Left ventricle myocardium inferior (tissue), 1 donor: Measurements from ENCODE around the gene NRG2. TPM values are rescaled to one million over a fixed set of nuclear protein-coding genes. Genes with fewer than 3 reads are reported as not detected.

Experiments
- DNase-seq: peaks from one replicate; pipeline ENCODE4 v3.0.0-alpha.2; 2020
- H3K27ac ChIP-seq: fragments of 200-600 bp; replicated peaks from 2 replicates; pipeline ENCODE4 v1.8.0; 2021
- H3K27me3 ChIP-seq: fragments of 200-600 bp; 2 replicates; pipeline ENCODE4 v1.8.0; 2021; ENCODE audit warnings: low read depth
- H3K36me3 ChIP-seq: fragments of 200-600 bp; 2 replicates; pipeline ENCODE4 v1.8.0; 2021
- H3K4me1 ChIP-seq: fragments of 200-600 bp; 2 replicates; pipeline ENCODE4 v1.8.0; 2021
- H3K4me3 ChIP-seq: fragments of 200-600 bp; 2 replicates; pipeline ENCODE4 v1.8.0; 2021; ENCODE audit warnings: mild to moderate bottlenecking, moderate library complexity
- H3K9me3 ChIP-seq: fragments of 200-600 bp; replicated peaks from 2 replicates; pipeline ENCODE4 v1.8.0; 2021
- CTCF ChIP-seq: fragments of 200-600 bp; IDR thresholded peaks from 2 replicates; pipeline ENCODE4 v1.8.0; 2021; ENCODE audit warnings: antibody characterized with exemption, mild to moderate bottlenecking, borderline replicate concordance
- intact Hi-C: fragments of 100-400 bp; cut with micrococcal nuclease; formaldehyde crosslinking; loops from one replicate; pipeline ENCODE4 v1.11.0; 2022
- total RNA-seq: library from RNA; stranded (reverse); fragmentation: NEBNext Ultra II Directional; extraction: Animal tissue kit (Norgen Biotek cat#: 25700); gene quantifications from one replicate; pipeline ENCODE4 v1.2.1, GENCODE V29; 2021
- donor health status: DM: no; HTN: yes; CAD: no; lungs with severe emphysema.

Gene NRG2
- total RNA-seq, 1 donor from 2014 or later: 3.1 TPM

GRCh38 chr5:139838381-139839197, 204.5 kb downstream of the NRG2 start:
- TF ChIP-seq CTCF: no peak
- Histone ChIP-seq H3K27ac (no peak overlapping the region), H3K4me3 (no peak overlapping the region), H3K4me1 (no peaks in the 10 kb centered on the region), H3K36me3 (no peaks in the 10 kb centered on the region), H3K9me3 (no peaks in the 10 kb centered on the region), H3K27me3 (peaks cover 51% of the 10 kb centered on the region)
- intact Hi-C loops: no loop called here
- no peak for DNase-seq

GRCh38 chr5:139837711-139838380, 205.3 kb downstream of the NRG2 start:
- H3K4me1 ChIP-seq: no peaks in the 10 kb centered on the region
- intact Hi-C loops: no loop called here

GRCh38 chr5:139836469-139837208, 206.5 kb downstream of the NRG2 start:
- Histone ChIP-seq H3K4me1 (no peaks in the 10 kb centered on the region), H3K36me3 (no peaks in the 10 kb centered on the region), H3K27ac (no peak overlapping the region), H3K9me3 (no peaks in the 10 kb centered on the region), H3K27me3 (peaks cover 46% of the 10 kb centered on the region), H3K4me3 (no peak overlapping the region)
- intact Hi-C loops: no loop called here
- no peak for DNase-seq
- no peak for TF ChIP-seq CTCF

More at GRCh38 chr5:139837711-139838380, 205.3 kb downstream of the NRG2 start:
- Histone ChIP-seq H3K4me3 (no peak overlapping the region), H3K9me3 (no peaks in the 10 kb centered on the region), H3K27me3 (peaks cover 54% of the 10 kb centered on the region), H3K27ac (no peak overlapping the region), H3K36me3 (no peaks in the 10 kb centered on the region)
- DNase-seq: no peak
- TF ChIP-seq CTCF: no peak

GRCh38 chr5:139835656-139836055, 207.4 kb downstream of the NRG2 start:
- TF ChIP-seq CTCF: no peak
- Histone ChIP-seq H3K4me3 (no peak overlapping the region), H3K4me1 (no peaks in the 10 kb centered on the region), H3K27ac (no peak overlapping the region), H3K9me3 (no peaks in the 10 kb centered on the region), H3K27me3 (peaks cover 46% of the 10 kb centered on the region), H3K36me3 (no peaks in the 10 kb centered on the region)
- intact Hi-C loops: no loop called here
- DNase-seq: no peak

- TF ChIP-seq CTCF: no peak
- Histone ChIP-seq H3K9me3 (peaks cover 8% of the 10 kb centered on the region), H3K27me3 (peaks cover 46% of the 10 kb centered on the region), H3K4me3 (no peak overlapping the region), H3K36me3 (no peaks in the 10 kb centered on the region), H3K27ac (no peak overlapping the region), H3K4me1 (no peaks in the 10 kb centered on the region)
- DNase-seq: no peak
- intact Hi-C loops: no loop called here
Measured at GRCh38 chr5:139833525-139833924, 209.6 kb downstream of the NRG2 start.
